HepG2 (cell line): ENCODE results near the gene ALCAM. TPM values are rescaled to one million over a fixed set of nuclear protein-coding genes. Genes with fewer than 3 reads are reported as not detected.

Experiments
- ATF2 ChIP-seq: sonication (generic); formaldehyde crosslinking; IDR thresholded peaks from 2 replicates; pipeline ENCODE4 v1.4.0; 2020; ENCODE audit warnings: missing genetic modification reagents
- CCDC6 ChIP-seq: sonication (generic); formaldehyde crosslinking; IDR thresholded peaks from 2 replicates; pipeline ENCODE4 v1.8.1; 2022; ENCODE audit warnings: mild to moderate bottlenecking, missing genetic modification reagents, moderate library complexity
- FOXO1 ChIP-seq: sonication (generic); formaldehyde crosslinking; IDR thresholded peaks from 2 replicates; pipeline ENCODE4 v1.4.0; 2020; ENCODE audit warnings: missing genetic modification reagents
- HMG20A ChIP-seq: IDR thresholded peaks from 2 replicates; pipeline ENCODE4 v1.6.1; 2016; ENCODE audit warnings: borderline replicate concordance
- HOXA5 ChIP-seq: sonication (generic); formaldehyde crosslinking; IDR thresholded peaks from 2 replicates; pipeline ENCODE4 v1.4.0; 2020; ENCODE audit warnings: missing genetic modification reagents
- ISL2 ChIP-seq: sonication (generic); formaldehyde crosslinking; IDR thresholded peaks from 2 replicates; pipeline ENCODE4 v1.5.0; 2020; ENCODE audit warnings: missing genetic modification reagents
- KLF15 ChIP-seq: sonication (generic); formaldehyde crosslinking; IDR thresholded peaks from 2 replicates; pipeline ENCODE4 v1.8.1; 2023; ENCODE audit warnings: borderline replicate concordance, mild to moderate bottlenecking, inconsistent platforms, missing genetic modification reagents, mixed read lengths
- KLF9 ChIP-seq: IDR thresholded peaks from 2 replicates; pipeline ENCODE4 v1.6.1; 2016; ENCODE audit warnings: low read depth
- RBAK ChIP-seq: sonication (generic); formaldehyde crosslinking; IDR thresholded peaks from 2 replicates; pipeline ENCODE4 v1.5.1; 2020; ENCODE audit warnings: mild to moderate bottlenecking, missing genetic modification reagents
- SRSF4 ChIP-seq: fragments of 200-400 bp; formaldehyde crosslinking; IDR thresholded peaks from one replicate; pipeline ENCODE4 v1.6.1; 2018; ENCODE audit warnings: mild to moderate bottlenecking, low read depth, low read length, moderate library complexity; ENCODE audit not compliant: poor library complexity, severe bottlenecking
- TBX3 ChIP-seq: fragments of 450-650 bp; IDR thresholded peaks from 2 replicates; pipeline ENCODE4 v1.6.1; 2017; ENCODE audit warnings: antibody characterized with exemption, mild to moderate bottlenecking, inconsistent platforms, borderline replicate concordance
- TFDP1 ChIP-seq: IDR thresholded peaks from 2 replicates; pipeline ENCODE4 v1.6.1; 2016; ENCODE audit warnings: missing compliant biosample characterization, missing genetic modification reagents, borderline replicate concordance
- ZBTB14 ChIP-seq: sonication (generic); formaldehyde crosslinking; IDR thresholded peaks from 2 replicates; pipeline ENCODE4 v1.4.0; 2020; ENCODE audit warnings: missing genetic modification reagents
- ZHX2 ChIP-seq, 2 experiments: sonication (generic) in 1 of 2; formaldehyde crosslinking in 1 of 2; IDR thresholded peaks; 2 replicates each; pipeline versions ENCODE4 v1.6.1 to v1.9.0; 2014 to 2022; ENCODE audit warnings: antibody characterized with exemption in 1 of 2, borderline replicate concordance in 1 of 2, inconsistent platforms in 1 of 2, low read depth in 1 of 2, missing genetic modification reagents in 1 of 2
- ZNF24 ChIP-seq: fragments of 450-650 bp; IDR thresholded peaks from 2 replicates; pipeline ENCODE4 v1.6.1; 2017; ENCODE audit warnings: antibody characterized with exemption, mild to moderate bottlenecking
- ZNF468 ChIP-seq: sonication (generic); formaldehyde crosslinking; IDR thresholded peaks from 2 replicates; pipeline ENCODE4 v1.8.0; 2022; ENCODE audit warnings: mild to moderate bottlenecking, moderate library complexity, missing genetic modification reagents
- ZNF564 ChIP-seq: sonication (generic); formaldehyde crosslinking; IDR thresholded peaks from 2 replicates; pipeline ENCODE4 v1.8.1; 2023; ENCODE audit warnings: mild to moderate bottlenecking, missing genetic modification reagents
- ZNF749 ChIP-seq: sonication (generic); formaldehyde crosslinking; IDR thresholded peaks from 2 replicates; pipeline ENCODE4 v1.8.0; 2022; ENCODE audit warnings: mild to moderate bottlenecking, missing genetic modification reagents, moderate library complexity, borderline replicate concordance
- ZSCAN5A ChIP-seq: sonication (generic); formaldehyde crosslinking; IDR thresholded peaks from 2 replicates; pipeline ENCODE4 v1.8.0; 2022; ENCODE audit warnings: mild to moderate bottlenecking, missing genetic modification reagents, borderline replicate concordance
- polyA plus RNA-seq, 8 experiments: library from polyadenylated mRNA; depleted of rRNA in 3 of 8; stranded (reverse) in 7 of 8; unstranded in 1 of 8; fragments of >200 nt; fragmentation: Illumina TruSeq in 4 of 8; extraction: Trizol in 4 of 8; gene quantifications; 2 replicates each; pipeline versions ENCODE4 v1.2.1 to v1.2.3, GENCODE V29; 2011 to 2016; ENCODE audit warnings: low read depth in 4 of 8, missing spikeins in 1 of 8, mixed read lengths in 1 of 8; ENCODE audit not compliant: insufficient read depth in 1 of 8
- total RNA-seq, 5 experiments: library from RNA; depleted of rRNA; stranded (reverse); fragments of >200 nt; fragmentation: Illumina TruSeq; extraction: Trizol; gene quantifications; 2 replicates each; pipeline ENCODE4 v1.2.3, GENCODE V29; 2016; ENCODE audit warnings: low read depth in 1 of 5

ALCAM gene
- total and polyA plus RNA-seq, 2 of the 13 experiments (the other 11 are each of a cell fraction or from before 2014, with no cell fraction given) = 26.0 to 33.1 TPM

GRCh38 chr3:105503191-105503593 lies 136.5 kb downstream of the ALCAM start (continued):
- TF ChIP-seq ZSCAN5A (peak; percentile 69; the same call in 1 of the 2 replicates), SRSF4 (no peak), CCDC6 (CRISPR knock-in tag) (no peak), ZNF749 (CRISPR knock-in tag) (no peak), ZNF24 (no peak), TBX3 (peak; percentile 100), TFDP1 (CRISPR knock-in tag) (no peak), HMG20A (CRISPR knock-in tag) (peak; percentile 96), HOXA5 (peak; percentile 60; the same call in 1 of the 2 replicates), ATF2 (CRISPR knock-in tag) (peak; percentile 64; the same call in 1 of the 2 replicates), ZBTB14 (CRISPR knock-in tag) (no peak), ZHX2 (IDR thresholded peaks at IDR 0.05; ENCODE audit: low read depth) (no peak), ZHX2 (CRISPR knock-in tag; IDR thresholded peaks at IDR 0.05; ENCODE audit: borderline replicate concordance) (no peak; the same call in 1 of the 2 replicates), ZNF564 (no peak), KLF9 (CRISPR knock-in tag) (no peak), RBAK (peak; percentile 53; the same call in 1 of the 2 replicates), ISL2 (CRISPR knock-in tag) (peak; percentile 98), ZNF468 (CRISPR knock-in tag) (no peak), FOXO1 (CRISPR knock-in tag) (peak; percentile 94), KLF15 (CRISPR knock-in tag) (no peak)
